HG02852 (cell line): Measurements from ENCODE around the gene PARD3.

Experiments used
- ATAC-seq: cut with Tn5 transposase; IDR thresholded peaks from one replicate; pipeline ENCODE4 v1.9.1; 2021; ENCODE audit warnings: mild to moderate bottlenecking, moderate library complexity; ENCODE audit not compliant: unreplicated experiment

The PARD3 gene

GRCh38 chr10:34244756-34245484 lies 570.2 kb downstream of the PARD3 start:
- ATAC-seq: no peak

GRCh38 chr10:34241226-34242000 lies 573.7 kb downstream of the PARD3 start:
- ATAC-seq: no peak

DNA sequence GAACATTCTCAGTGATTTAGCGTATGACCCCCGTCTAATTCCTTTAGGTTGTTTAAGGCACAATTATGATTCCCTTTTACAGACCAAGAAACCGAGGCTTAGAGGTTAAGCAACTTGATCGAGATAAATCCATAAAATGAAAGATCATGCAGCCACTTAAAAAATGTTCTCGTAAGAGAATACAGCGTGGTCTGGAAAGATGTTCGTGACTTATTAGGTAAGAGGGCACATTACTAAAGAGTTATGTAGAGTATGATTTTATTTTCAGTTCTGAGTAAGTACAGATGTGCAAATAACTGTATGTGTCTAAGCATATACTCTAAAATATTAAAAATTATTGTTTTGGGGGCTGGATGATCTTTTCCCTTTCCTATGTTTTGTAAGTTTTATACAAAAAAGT lies 575.1 kb downstream of the PARD3 start:
- ATAC-seq: no peak

DNA sequence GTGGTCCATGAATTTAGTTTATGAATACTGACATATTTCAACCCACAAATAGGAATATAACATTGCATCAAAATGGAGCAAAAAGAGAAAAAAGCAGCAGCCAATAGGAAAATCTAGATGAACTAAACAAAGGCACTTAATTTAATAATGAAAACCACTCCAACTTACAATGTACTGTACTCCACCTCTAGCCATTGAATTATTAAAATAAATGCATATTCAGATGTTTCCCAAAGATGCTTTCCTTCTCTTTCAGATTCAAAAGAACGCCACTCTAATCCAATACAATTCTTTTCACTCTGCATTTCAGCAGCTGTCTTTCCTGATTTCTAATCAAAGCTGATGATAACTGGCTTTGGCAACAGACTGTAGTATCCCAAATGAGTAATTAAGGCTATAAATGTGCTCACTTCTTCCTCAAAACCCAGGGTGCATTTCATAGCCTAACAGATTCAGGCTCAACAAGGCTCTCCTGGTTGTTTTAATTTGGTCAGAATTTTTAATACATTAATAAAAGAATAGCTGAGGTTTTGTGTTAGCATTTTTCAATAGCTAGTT lies 577.1 kb downstream of the PARD3 start:
- ATAC-seq: no peak

GRCh38 chr10:34236931-34237330 lies 578.2 kb downstream of the PARD3 start:
- no peak for ATAC-seq

GRCh38 chr10:34235164-34235832 lies 579.8 kb downstream of the PARD3 start:
- ATAC-seq: no peak

DNA sequence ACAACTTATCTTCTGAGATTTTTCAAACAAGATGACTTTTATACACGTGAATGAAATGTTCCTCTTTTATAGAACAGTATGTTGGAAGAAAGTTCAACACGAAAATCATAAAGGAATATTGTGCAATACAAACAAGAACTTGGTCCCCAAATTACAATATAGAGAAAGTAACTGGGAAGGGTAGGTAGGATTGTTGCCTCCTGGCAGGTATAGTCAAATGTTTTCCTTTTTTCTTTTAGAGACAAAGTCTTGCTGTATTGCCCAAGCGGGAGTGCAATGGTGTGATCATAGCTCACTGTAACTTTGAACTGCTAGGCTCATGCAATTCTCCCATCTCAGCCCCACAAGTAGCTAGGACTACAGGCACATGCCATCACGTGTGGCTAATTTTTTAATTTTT lies 582.6 kb downstream of the PARD3 start:
- no peak for ATAC-seq

DNA sequence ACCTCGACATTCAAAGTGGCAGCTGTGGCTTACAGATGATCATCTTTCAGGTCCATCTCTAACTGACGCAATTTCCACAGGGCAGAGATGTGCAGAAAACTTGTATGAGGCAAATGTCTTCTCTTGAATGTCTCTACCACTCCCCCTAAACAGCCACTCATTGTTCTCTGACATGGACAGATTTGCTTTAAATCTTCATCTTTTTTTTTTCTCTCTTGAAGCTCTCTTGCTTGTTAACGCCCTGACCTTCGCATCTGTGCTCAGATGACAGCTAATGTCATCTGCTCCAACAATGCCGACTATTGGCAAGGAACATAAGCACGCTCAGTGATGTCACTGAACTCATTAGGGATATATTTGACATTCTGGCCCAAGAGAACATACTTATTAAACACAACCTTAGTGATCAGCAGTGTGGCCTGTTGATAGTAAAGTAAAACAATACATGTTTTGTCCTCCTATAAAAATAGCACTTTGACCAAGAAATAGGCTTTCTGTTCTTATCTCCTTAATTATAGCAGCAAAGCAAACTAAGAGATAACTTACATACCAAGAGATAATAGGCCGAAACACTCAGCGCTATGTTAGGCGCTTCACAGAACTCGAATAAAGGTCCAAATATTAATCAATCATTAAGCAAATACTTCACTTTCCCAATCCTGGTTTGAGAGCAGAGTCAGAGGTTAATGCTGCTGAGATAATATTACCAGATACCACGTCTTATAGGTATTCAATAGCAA lies 583.5 kb downstream of the PARD3 start:
- ATAC-seq: no peak

DNA sequence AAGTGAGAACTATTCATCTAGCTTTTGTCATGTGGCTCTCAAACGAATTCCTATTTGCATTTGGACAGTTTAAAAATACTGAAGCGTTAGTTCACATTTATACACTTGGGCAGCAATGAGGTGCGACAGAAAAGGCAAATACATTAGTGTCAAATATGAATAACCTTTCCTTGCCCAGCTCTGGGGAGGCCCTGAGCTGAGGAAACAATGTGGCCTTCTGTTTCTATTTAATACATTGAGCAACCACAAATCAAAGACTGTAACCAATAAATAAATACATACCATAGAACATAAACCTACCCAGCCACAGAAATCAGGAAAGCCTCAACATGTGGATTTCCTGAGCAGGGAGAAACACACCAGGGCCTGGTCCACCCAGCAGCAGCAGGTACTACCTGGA lies 585.2 kb downstream of the PARD3 start:
- no peak for ATAC-seq

DNA sequence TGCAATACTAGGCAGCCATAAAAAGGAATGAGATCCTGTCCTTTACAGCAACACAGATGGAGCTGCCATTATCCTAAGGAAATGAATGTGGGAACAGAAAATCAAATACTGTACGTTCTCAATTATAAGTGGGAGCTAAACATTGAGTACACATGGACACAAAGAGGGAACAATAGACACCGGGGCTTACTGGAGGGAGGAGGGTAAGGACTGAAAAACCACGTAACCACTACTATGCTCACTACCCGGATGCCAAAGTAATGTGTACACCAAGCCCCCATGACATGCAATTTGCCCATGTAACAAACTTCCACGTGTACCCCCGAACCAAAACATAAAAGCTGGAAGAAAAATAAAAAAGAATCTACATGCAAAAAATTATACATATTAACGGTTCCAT lies 587.0 kb downstream of the PARD3 start:
- ATAC-seq: no peak

DNA sequence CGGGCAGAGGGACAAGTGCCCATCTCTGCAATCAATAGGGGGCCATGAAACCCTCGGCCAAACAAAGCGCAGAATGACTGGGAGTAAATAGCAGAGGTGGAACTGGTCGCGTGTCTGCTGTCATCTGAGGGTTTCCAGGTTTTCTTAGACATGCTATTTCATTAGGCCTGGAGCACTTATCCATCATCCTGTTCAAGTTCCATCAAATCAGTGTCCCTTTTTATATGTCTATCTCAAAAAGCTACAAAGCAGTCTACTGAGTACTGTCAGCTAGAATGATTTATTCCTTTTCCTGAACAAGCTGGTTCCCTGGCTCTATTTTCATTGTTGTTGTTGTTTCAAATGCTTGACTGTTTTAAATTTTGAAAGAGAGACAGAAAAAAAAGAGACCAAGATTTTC lies 590.5 kb downstream of the PARD3 start:
- no peak for ATAC-seq

GRCh38 chr10:34223658-34224057 lies 591.4 kb downstream of the PARD3 start:
- ATAC-seq: no peak

DNA sequence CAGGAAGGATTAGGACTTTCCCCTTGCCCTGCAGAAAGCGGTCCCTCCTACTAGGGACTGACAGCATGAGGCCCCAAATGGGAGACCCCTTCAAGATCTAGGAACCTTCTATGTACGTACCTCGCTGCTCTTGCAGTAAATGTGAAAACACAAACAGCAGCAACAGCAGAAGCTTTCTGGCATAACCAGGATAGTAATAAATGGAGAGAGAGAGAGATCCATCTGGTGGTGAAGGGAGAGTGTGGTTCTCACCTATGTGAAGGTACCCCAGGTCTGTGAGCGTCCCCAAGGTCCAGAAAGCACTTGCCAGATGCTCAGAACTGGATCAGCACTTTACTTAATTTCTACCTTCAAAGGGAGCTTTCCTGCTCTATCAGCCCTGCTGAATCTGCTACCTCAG lies 592.7 kb downstream of the PARD3 start:
- ATAC-seq: no peak

GRCh38 chr10:34219753-34220548 lies 595.1 kb downstream of the PARD3 start:
- no peak for ATAC-seq

- no peak for ATAC-seq
Observed at GRCh38 chr10:34217524-34217923, 597.6 kb downstream of the PARD3 start.

GRCh38 chr10:34216348-34216945 lies 598.6 kb downstream of the PARD3 start:
- ATAC-seq: no peak

- no peak for ATAC-seq
Observed at GRCh38 chr10:34213805-34214197, 601.3 kb downstream of the PARD3 start.

DNA sequence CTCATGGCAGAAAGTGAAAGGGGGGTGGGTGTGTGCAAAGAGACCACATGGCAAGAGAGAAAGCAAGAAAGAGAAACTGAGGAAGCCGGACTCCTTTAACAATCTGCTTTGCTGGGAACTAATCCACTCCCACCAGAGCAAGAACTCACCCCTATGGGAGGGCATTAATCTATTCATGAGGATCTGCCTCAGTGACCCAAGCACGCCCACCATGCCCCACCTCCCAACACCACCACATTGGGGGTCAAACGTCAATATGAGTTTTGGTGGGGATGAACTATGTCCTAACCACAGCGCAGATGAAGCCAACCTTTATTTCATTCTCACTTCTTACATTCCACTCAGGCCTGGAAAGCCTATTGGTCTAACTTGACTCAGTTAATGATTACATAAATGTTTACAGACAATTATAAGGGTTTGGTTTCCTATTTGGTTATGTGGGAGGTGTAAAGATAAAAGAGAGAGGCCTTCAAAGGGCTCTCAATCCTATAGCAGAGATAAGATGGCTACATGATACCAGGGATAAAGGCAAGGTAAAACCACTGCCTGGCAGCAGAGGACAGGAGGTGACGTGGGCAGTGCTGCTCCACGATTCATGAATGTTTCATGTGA lies 601.8 kb downstream of the PARD3 start:
- no peak for ATAC-seq

DNA sequence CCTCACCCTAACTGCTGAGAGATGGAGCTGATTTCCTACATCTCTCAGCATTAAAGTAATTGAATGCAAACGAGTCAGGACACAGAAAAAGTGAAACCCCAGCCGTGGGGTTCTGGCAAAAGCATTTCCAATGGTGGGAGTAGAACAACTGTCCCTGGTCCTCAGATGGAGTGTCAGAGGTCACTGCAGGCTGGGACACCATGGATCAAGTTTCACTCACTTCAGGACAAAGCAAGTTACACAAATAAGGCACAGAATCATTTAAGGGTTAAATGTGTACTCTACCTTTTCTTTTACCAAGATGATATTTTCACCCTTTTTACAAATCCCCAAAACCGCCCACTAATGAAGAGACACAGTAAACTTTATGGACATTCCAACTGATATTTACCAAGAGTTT lies 607.8 kb downstream of the PARD3 start:
- no peak for ATAC-seq
